ENCODE results near the gene PAX2. TPM values are rescaled to one million over a fixed set of nuclear protein-coding genes. Genes with fewer than 3 reads are reported as not detected.

Gene PAX2
- total and polyA plus RNA-seq, 4 donors: not detected

DNA sequence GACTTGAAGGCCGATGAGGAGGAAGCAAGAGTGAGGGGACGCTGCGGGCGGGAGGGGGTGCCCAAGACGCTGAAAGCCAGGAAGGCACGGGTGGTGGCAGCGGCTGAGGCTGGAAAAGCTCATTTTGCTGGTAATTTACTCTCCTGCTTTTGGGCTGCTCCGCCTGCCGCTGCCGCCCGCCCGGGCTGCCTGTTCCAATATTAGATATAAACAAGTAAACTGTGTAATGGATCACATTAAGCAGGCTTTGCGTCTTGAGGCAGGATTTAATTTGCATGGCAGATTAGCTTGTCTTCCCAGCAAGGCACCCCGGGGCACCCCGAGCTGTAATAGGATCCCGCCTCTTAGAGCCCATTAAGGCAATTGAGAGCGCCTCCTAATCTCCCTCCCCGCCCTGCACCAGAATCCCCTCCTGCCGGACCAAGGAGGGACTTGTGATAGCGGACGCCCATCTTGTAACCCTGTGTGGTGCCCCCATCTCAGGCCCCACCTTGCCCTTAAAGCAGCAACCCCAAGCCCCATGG, 121.3 kb downstream of the PAX2 start:
- Histone ChIP-seq H3K9ac (ENCODE audit: low read depth in 1 of 2, low read length in 2 of 2) (no peak overlapping the region), H3K27ac (ENCODE audit: low read depth in 1 of 2, low read length in 2 of 2) (no peak overlapping the region), H3K9me3 (ENCODE audit: control insufficient read depth in 4 of 4, low read length in 3 of 4) (no peaks in the 10 kb centered on the region), H3K27me3 (ENCODE audit: control insufficient read depth in 4 of 4, insufficient read depth in 4 of 4, low read length in 3 of 4) (no peaks in the 10 kb centered on the region), H3K4me1 (ENCODE audit: control insufficient read depth in 4 of 4, insufficient read depth in 4 of 4, low read length in 3 of 4) (no peaks in the 10 kb centered on the region), H3K4me3 (ENCODE audit: low read depth in 1 of 3, low read length in 3 of 3) (no peak overlapping the region), H3K36me3 (ENCODE audit: control insufficient read depth in 4 of 4, insufficient read depth in 3 of 4, low read depth in 1 of 4, low read length in 3 of 4) (no peaks in the 10 kb centered on the region)
- WGBS: 54% methylated on average over 21 of the region's 21 CpGs
- TF ChIP-seq FOXA1 (IDR thresholded peaks at IDR 0.05) (no peak), JUND (IDR thresholded peaks at IDR 0.05) (no peak), SP1 (IDR thresholded peaks at IDR 0.05) (no peak), EGR1 (IDR thresholded peaks at IDR 0.05; ENCODE audit: low read depth in 2 of 2) (no peak), YY1 (IDR thresholded peaks at IDR 0.05) (no peak)
- TF ChIP-seq, protein P1, sequence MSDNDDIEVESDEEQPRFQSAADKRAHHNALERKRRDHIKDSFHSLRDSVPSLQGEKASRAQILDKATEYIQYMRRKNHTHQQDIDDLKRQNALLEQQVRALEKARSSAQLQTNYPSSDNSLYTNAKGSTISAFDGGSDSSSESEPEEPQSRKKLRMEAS (IDR thresholded peaks at IDR 0.05): no peak
- TF ChIP-seq, protein P2, sequence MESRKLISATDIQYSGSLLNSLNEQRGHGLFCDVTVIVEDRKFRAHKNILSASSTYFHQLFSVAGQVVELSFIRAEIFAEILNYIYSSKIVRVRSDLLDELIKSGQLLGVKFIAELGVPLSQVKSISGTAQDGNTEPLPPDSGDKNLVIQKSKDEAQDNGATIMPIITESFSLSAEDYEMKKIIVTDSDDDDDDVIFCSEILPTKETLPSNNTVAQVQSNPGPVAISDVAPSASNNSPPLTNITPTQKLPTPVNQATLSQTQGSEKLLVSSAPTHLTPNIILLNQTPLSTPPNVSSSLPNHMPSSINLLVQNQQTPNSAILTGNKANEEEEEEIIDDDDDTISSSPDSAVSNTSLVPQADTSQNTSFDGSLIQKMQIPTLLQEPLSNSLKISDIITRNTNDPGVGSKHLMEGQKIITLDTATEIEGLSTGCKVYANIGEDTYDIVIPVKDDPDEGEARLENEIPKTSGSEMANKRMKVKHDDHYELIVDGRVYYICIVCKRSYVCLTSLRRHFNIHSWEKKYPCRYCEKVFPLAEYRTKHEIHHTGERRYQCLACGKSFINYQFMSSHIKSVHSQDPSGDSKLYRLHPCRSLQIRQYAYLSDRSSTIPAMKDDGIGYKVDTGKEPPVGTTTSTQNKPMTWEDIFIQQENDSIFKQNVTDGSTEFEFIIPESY (IDR thresholded peaks at IDR 0.05): no peak
- no peak for DNase-seq (ENCODE audit: low spot score)

DNA sequence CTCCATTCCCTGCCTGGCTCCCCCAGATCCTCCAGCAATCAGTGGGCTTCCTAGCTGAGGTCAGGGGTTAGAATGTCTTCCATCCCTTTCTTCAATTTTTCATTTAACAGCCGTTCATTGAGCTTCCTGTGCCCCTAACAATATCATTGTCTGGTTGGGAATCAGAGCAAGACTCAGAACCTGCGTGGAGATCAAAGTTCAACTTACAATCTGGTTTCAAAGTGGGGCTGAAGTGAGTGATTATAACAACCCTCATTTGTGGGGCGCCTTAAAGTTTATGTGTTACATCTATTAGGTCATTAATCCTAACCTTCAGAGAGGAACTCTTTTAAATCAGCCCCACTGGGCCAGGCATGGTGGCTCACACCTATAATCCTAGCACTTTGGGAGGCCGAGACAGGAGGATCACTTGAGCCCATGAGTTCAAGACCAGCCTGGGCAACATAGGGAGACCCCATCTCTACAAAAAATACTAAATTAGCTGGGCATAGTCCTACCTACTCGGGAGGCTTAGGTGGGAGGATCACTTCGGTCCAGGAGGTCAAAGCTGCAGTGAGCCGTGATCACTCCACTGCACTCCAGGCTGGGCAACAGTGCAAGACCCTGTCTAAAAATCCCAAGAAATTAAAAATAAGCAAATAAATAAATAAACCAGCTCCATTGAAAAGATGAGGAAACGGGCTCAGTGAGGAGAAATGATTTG, 122.0 kb downstream of the PAX2 start:
- TF ChIP-seq, protein P3, sequence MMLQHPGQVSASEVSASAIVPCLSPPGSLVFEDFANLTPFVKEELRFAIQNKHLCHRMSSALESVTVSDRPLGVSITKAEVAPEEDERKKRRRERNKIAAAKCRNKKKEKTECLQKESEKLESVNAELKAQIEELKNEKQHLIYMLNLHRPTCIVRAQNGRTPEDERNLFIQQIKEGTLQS (IDR thresholded peaks at IDR 0.05): no peak
- TF ChIP-seq, protein P4, sequence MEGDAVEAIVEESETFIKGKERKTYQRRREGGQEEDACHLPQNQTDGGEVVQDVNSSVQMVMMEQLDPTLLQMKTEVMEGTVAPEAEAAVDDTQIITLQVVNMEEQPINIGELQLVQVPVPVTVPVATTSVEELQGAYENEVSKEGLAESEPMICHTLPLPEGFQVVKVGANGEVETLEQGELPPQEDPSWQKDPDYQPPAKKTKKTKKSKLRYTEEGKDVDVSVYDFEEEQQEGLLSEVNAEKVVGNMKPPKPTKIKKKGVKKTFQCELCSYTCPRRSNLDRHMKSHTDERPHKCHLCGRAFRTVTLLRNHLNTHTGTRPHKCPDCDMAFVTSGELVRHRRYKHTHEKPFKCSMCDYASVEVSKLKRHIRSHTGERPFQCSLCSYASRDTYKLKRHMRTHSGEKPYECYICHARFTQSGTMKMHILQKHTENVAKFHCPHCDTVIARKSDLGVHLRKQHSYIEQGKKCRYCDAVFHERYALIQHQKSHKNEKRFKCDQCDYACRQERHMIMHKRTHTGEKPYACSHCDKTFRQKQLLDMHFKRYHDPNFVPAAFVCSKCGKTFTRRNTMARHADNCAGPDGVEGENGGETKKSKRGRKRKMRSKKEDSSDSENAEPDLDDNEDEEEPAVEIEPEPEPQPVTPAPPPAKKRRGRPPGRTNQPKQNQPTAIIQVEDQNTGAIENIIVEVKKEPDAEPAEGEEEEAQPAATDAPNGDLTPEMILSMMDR (IDR thresholded peaks at IDR 0.05; ENCODE audit: low read depth, low read length, missing input control): no peak
- TF ChIP-seq RAD21 (IDR thresholded peaks at IDR 0.05) (no peak), FOXA1 (IDR thresholded peaks at IDR 0.05) (no peak), SP1 (IDR thresholded peaks at IDR 0.05) (no peak), FOXA2 (IDR thresholded peaks at IDR 0.05) (no peak)
- TF ChIP-seq, protein P5, sequence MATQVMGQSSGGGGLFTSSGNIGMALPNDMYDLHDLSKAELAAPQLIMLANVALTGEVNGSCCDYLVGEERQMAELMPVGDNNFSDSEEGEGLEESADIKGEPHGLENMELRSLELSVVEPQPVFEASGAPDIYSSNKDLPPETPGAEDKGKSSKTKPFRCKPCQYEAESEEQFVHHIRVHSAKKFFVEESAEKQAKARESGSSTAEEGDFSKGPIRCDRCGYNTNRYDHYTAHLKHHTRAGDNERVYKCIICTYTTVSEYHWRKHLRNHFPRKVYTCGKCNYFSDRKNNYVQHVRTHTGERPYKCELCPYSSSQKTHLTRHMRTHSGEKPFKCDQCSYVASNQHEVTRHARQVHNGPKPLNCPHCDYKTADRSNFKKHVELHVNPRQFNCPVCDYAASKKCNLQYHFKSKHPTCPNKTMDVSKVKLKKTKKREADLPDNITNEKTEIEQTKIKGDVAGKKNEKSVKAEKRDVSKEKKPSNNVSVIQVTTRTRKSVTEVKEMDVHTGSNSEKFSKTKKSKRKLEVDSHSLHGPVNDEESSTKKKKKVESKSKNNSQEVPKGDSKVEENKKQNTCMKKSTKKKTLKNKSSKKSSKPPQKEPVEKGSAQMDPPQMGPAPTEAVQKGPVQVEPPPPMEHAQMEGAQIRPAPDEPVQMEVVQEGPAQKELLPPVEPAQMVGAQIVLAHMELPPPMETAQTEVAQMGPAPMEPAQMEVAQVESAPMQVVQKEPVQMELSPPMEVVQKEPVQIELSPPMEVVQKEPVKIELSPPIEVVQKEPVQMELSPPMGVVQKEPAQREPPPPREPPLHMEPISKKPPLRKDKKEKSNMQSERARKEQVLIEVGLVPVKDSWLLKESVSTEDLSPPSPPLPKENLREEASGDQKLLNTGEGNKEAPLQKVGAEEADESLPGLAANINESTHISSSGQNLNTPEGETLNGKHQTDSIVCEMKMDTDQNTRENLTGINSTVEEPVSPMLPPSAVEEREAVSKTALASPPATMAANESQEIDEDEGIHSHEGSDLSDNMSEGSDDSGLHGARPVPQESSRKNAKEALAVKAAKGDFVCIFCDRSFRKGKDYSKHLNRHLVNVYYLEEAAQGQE (IDR thresholded peaks at IDR 0.05): no peak
- Histone ChIP-seq H3K9me3 (ENCODE audit: control insufficient read depth in 4 of 4, low read length in 3 of 4) (no peaks in the 10 kb centered on the region), H3K9ac (ENCODE audit: low read depth in 1 of 2, low read length in 2 of 2) (no peak overlapping the region), H3K4me3 (ENCODE audit: low read depth in 1 of 3, low read length in 3 of 3) (no peak overlapping the region), H3K36me3 (ENCODE audit: control insufficient read depth in 4 of 4, insufficient read depth in 3 of 4, low read depth in 1 of 4, low read length in 3 of 4) (no peaks in the 10 kb centered on the region), H3K4me1 (ENCODE audit: control insufficient read depth in 4 of 4, insufficient read depth in 4 of 4, low read length in 3 of 4) (no peaks in the 10 kb centered on the region), H3K27me3 (ENCODE audit: control insufficient read depth in 4 of 4, insufficient read depth in 4 of 4, low read length in 3 of 4) (no peaks in the 10 kb centered on the region), H3K27ac (ENCODE audit: low read depth in 1 of 2, low read length in 2 of 2) (no peak overlapping the region)
- no peak for DNase-seq (ENCODE audit: low spot score)
- 82% methylated on average over 8 of the region's 8 CpGs for WGBS

Measured in liver (tissue), 9 donors.